ENCODE data around the gene TMEM132A.

Gene TMEM132A

DNA sequence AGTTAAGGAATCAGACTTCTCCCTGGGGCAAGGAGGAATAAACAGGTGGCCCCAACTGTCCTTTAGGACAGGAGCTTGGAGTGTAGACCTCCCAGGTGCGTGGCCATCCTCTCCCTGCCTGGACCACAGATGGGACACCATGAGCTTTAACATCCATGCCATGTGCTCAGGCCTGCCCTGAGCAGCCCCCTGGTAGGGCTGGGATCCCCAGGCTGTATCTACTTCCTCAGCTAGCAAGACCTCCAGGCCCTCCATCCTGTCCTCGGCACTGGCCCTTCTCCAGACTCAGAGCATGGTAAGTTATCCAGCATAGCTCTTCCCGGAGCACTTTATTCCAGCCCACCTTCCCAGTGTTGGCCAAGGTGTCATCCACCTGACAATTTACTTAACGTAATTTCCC lies 53.0 kb downstream of the TMEM132A start:
- no peak for DNase-seq (ENCODE audit: low spot score)
- TF ChIP-seq, protein P1, sequence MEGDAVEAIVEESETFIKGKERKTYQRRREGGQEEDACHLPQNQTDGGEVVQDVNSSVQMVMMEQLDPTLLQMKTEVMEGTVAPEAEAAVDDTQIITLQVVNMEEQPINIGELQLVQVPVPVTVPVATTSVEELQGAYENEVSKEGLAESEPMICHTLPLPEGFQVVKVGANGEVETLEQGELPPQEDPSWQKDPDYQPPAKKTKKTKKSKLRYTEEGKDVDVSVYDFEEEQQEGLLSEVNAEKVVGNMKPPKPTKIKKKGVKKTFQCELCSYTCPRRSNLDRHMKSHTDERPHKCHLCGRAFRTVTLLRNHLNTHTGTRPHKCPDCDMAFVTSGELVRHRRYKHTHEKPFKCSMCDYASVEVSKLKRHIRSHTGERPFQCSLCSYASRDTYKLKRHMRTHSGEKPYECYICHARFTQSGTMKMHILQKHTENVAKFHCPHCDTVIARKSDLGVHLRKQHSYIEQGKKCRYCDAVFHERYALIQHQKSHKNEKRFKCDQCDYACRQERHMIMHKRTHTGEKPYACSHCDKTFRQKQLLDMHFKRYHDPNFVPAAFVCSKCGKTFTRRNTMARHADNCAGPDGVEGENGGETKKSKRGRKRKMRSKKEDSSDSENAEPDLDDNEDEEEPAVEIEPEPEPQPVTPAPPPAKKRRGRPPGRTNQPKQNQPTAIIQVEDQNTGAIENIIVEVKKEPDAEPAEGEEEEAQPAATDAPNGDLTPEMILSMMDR (IDR thresholded peaks at IDR 0.05): no peak
- Histone ChIP-seq H3K27ac (no peak overlapping the region), H3K4me3 (no peak overlapping the region)

- TF ChIP-seq, protein P1 (IDR thresholded peaks at IDR 0.05): no peak
- DNase-seq (ENCODE audit: low spot score): no peak
- H3K27ac ChIP-seq: no peak overlapping the region
- H3K4me3 ChIP-seq: no peak overlapping the region
Measured at GRCh38 chr11:60977836-60978235, 53.6 kb downstream of the TMEM132A start.

GRCh38 chr11:60978546-60979380 lies 54.5 kb downstream of the TMEM132A start:
- DNase-seq (ENCODE audit: low spot score): no peak
- H3K27ac ChIP-seq: no peak overlapping the region
- TF ChIP-seq, protein P1 (IDR thresholded peaks at IDR 0.05): no peak
- H3K4me3 ChIP-seq: no peak overlapping the region

- TF ChIP-seq, protein P1 (IDR thresholded peaks at IDR 0.05): no peak
- Histone ChIP-seq H3K27ac (no peak overlapping the region), H3K4me3 (no peak overlapping the region)
- DNase-seq (ENCODE audit: low spot score): no peak
Measured at GRCh38 chr11:60981515-60981914, 57.3 kb downstream of the TMEM132A start.

- TF ChIP-seq, protein P1 (IDR thresholded peaks at IDR 0.05): no peak
- H3K4me3 ChIP-seq: no peak overlapping the region
- DNase-seq (ENCODE audit: low spot score): no peak
- H3K27ac ChIP-seq: no peak overlapping the region
Measured at GRCh38 chr11:60982184-60982583, 57.9 kb downstream of the TMEM132A start.

- H3K27ac ChIP-seq: no peak overlapping the region
- TF ChIP-seq, protein P1 (IDR thresholded peaks at IDR 0.05): no peak
Measured at GRCh38 chr11:60984149-60984548, 59.9 kb downstream of the TMEM132A start.

GRCh38 chr11:60984636-60985035 lies 60.4 kb downstream of the TMEM132A start:
- no peak overlapping the region for H3K27ac ChIP-seq
- TF ChIP-seq, protein P1 (IDR thresholded peaks at IDR 0.05): no peak
- no peak overlapping the region for H3K4me3 ChIP-seq
- DNase-seq (ENCODE audit: low spot score): no peak

More at GRCh38 chr11:60984149-60984548, 59.9 kb downstream of the TMEM132A start:
- no peak overlapping the region for H3K4me3 ChIP-seq
- no peak for DNase-seq (ENCODE audit: low spot score)
